GM13976 (cell line): ENCODE results near the gene INPP5B.
"Not testable (repeated sequence)": the region's sequence is repeated elsewhere in the genome, so short reads cannot be mapped to it uniquely, and the experiment has no call there.

Experiments
- DNase-seq: peaks from one replicate; pipeline ENCODE4 v3.0.0; 2012; ENCODE audit warnings: low spot score
- CTCF ChIP-seq: IDR thresholded peaks from 2 replicates; pipeline ENCODE4 v1.5.1; 2012; ENCODE audit warnings: borderline replicate concordance, mild to moderate bottlenecking; ENCODE audit not compliant: insufficient read depth; ENCODE audit errors: extremely low read depth, missing control alignments, control extremely low read depth
- in situ Hi-C: fragments of 300-500 bp; cut with MboI; formaldehyde crosslinking; loops from one replicate; pipeline ENCODE4 v1.12.0; 2022; ENCODE audit warnings: low sequenced_read_pairs, mixed read lengths, inconsistent platforms; ENCODE audit not compliant: unreplicated experiment

Gene INPP5B

GRCh38 chr1:37901893-37902225, 45.0 kb downstream of the INPP5B start:
- no peak for TF ChIP-seq CTCF
- in situ Hi-C loops, result no loop called here
- no peak for DNase-seq

- in situ Hi-C loops, result no loop called here
These were observed 45.5 kb downstream of the INPP5B start for GRCh38 chr1:37901191-37901892.

GRCh38 chr1:37897563-37897962, 49.3 kb downstream of the INPP5B start:
- DNase-seq, in situ Hi-C loops: not testable (repeated sequence)

More at GRCh38 chr1:37901191-37901892, 45.5 kb downstream of the INPP5B start:
- no peak for TF ChIP-seq CTCF
- peak; percentile 55 for DNase-seq

GRCh38 chr1:37893673-37894072, 53.2 kb downstream of the INPP5B start:
- no peak for TF ChIP-seq CTCF
- no peak for DNase-seq

GRCh38 chr1:37892151-37893047, 54.5 kb downstream of the INPP5B start:
- no peak for DNase-seq
- in situ Hi-C loops, result no loop called here
- TF ChIP-seq CTCF, result no peak

More at GRCh38 chr1:37893673-37894072, 53.2 kb downstream of the INPP5B start:
- in situ Hi-C loops, result no loop called here

- in situ Hi-C loops, result no loop called here
- TF ChIP-seq CTCF, result peak; percentile 34
- peak; percentile 65 for DNase-seq
These were observed 56.4 kb downstream of the INPP5B start for GRCh38 chr1:37890378-37891014.
